Mammary epithelial cell (primary cell): ENCODE data around the gene EFCAB11.

Experiments used
- CTCF ChIP-seq, 2 donors: IDR thresholded peaks in 1 of 2; conservative IDR thresholded peaks in 1 of 2; 2 replicates each; pipeline ENCODE4 v1.5.1; 2011 to 2012; ENCODE audit warnings: inconsistent platforms in 2 of 2, low read length in 2 of 2, mild to moderate bottlenecking in 2 of 2, control low read depth in 1 of 2, low read depth in 1 of 2; ENCODE audit not compliant: insufficient read depth in 1 of 2; ENCODE audit errors: extremely low read depth in 1 of 2
- EZH2 ChIP-seq: IDR thresholded peaks from 2 replicates; pipeline ENCODE4 v1.6.1; 2012; ENCODE audit warnings: low read length, inconsistent platforms, borderline replicate concordance

- TF ChIP-seq CTCF (conservative IDR thresholded peaks at IDR 0.05 in 1 of 2, IDR thresholded peaks at IDR 0.05 in 1 of 2; ENCODE audit: extremely low read depth in 1 of 2, insufficient read depth in 1 of 2, low read depth in 1 of 2, low read length in 2 of 2) (peak; percentile 37 to 74), EZH2 (no peak)
Measured at GRCh38 chr14:89767861-89768268, 186.7 kb downstream of the EFCAB11 start.
